DMS 273 (cell line): ENCODE data around the gene CLRN2.
"Not testable (repeated sequence)": the region's sequence is repeated elsewhere in the genome, so short reads cannot be mapped to it uniquely, and the experiment has no call there.

ENCODE experiments used
- DNase-seq: peaks from one replicate; lab custom pipeline; 2025; ENCODE audit not compliant: unreplicated experiment; lab: John Stamatoyannopoulos, UW

Gene CLRN2

DNA sequence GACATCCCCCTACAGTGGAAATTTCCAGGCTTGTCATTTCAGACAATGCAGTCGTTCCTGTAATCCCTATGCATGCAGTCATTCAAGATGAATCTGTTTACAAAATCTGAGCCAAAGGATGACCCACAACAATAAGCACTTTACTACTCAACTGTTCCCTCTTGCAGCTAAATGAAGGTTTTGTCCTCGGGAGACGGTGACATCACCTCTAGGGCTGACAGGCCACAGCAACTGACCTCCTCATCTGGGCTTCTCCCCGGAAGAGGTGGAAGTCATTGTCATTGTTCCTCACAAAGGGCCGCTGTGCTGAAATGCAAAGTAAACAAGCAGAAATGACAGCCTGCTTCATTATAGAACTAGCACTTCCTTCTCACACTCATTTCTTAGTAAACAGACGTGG lies 29.2 kb downstream of the CLRN2 start:
- no peak for DNase-seq

DNA sequence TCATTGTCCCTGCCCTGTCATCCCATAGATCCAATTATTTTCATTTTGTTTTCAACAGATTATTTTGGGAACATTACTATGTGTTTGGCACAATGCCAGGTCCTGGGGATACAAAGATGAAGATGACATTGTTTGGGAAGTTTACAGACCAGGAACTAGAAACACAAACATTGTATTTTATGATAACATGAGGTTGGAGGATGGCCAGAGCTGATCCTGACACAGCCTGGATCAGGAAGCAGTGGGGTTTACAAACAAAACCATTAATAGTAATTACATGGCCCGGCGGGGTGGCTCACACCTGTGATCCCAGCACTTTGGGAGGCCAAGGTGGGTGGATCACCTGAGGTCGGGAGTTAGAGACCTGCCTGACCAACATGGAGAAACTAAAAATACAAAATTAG lies 29.9 kb downstream of the CLRN2 start:
- DNase-seq: no peak

DNA sequence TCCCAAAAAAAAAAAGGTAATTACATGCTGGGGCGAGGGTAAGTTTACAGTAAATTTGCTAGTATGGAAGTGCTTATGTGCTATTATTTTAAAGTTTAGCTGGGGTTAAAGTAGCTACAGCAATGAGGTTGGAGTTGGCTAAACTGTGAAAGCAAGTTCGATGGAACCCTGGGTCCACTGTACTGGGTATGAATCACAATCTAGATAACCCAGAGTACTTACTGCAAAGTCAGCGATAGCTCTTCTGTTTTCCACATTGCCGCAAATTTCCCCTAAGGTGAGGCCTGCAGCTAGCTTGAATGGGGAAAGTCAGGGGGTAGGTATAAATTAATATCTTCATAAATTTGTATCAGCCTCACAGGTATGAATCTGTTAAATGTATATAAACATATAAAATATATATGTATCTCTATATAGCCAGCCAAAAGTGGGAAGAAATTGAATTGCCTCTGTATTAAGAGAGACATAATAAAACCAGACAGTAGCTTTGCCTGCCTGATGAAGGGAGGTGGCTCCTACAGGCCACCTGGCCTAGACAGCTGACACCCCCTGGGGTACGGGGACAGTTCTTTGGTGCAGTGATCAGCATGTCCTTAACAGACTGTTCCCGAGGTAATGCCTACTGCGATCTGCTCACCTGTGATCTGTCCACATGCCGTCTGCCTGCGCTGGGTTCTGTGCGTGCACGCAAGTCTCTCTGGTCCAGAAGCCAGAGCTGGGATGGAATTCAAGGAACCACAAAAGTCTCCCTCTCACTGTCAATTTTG lies 30.6 kb downstream of the CLRN2 start:
- DNase-seq: no peak

DNA sequence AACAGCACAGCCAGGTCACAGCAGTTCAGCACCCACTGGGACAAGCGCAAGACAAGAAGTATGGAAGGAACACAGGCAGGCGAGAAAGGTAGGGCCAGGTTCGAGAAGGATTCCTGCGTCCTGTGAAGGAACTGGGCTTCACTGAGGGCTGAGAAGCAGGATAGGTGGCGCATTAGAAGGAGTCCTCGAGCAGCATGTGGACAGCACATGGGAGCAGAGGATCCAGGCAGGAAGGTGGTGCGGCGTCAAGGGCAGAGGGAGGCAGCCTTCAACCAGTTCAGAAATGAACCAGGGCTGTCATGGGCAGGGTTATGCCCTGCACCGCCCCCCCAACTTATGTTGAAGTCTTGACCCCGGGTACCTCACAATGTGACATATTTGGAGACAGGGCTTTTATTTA lies 31.3 kb downstream of the CLRN2 start:
- no peak for DNase-seq

- DNase-seq: no peak
Measured at GRCh38 chr4:17546678-17547077, 31.7 kb downstream of the CLRN2 start.

DNA sequence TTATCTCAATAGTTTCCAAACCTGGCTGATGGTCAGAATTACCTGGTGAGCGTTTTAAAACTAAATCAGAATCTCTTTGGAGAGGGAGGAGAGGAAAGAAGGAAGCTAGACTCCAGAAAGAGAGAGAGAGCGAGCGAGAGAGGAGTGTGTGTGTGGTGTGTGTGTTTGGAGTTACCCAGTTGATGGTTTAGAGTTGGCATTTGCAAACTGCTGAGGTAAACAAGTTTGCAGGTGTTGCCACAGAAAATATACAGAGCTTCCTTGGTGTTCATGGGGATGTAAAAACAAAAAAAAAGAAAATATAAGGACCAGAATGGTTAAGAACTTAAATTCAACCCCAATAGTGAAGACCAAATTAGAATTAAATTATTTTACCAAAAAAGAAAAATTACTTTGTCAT lies 35.6 kb downstream of the CLRN2 start:
- DNase-seq: no peak

GRCh38 chr4:17552427-17552826 lies 37.5 kb downstream of the CLRN2 start:
- no peak for DNase-seq

GRCh38 chr4:17554568-17554967 lies 39.6 kb downstream of the CLRN2 start:
- DNase-seq: no peak

- DNase-seq: no peak
Measured at GRCh38 chr4:17556498-17556897, 41.5 kb downstream of the CLRN2 start.

GRCh38 chr4:17557880-17558279 lies 42.9 kb downstream of the CLRN2 start:
- DNase-seq: peak; percentile 9

DNA sequence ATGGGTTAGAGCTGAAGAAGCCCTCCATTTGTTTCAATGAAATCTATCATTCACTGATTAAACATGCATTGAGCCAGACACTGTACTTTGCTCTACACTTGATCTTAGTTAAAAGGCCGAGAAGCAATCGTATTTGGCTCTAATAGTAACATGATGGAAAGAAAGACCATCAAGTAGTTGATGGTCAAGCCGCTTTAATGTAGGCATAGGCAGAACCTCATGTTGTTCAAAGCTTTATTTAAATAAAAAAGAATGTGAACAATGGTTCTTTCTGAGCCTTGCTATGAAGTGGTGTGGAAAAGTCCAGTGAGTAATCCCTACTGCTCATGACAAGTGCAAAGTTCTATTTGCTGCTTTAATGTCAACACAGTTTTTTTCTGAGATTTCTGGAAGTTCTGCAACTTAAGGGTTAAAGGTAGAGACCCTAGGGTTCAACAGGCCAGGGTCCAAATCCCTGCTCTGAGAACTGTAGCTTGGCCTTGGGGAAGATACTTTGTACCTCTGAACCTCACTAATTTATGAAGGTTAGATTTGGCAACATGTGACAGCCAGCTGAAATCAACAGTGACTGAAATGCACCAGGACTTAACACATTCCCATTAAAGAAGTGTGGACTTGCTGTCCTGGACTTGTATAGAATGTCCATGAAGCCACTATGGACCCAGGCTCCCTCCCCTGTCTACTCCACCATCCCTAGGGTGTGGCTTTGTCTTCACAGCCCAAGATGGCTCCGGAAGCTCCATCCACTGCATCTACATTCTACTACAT lies 44.2 kb downstream of the CLRN2 start:
- no peak for DNase-seq

GRCh38 chr4:17559709-17560048 lies 44.7 kb downstream of the CLRN2 start:
- no peak for DNase-seq

GRCh38 chr4:17560065-17560673 lies 45.2 kb downstream of the CLRN2 start:
- no peak for DNase-seq

GRCh38 chr4:17561195-17561909 lies 46.4 kb downstream of the CLRN2 start:
- peak; percentile 67 for DNase-seq

DNA sequence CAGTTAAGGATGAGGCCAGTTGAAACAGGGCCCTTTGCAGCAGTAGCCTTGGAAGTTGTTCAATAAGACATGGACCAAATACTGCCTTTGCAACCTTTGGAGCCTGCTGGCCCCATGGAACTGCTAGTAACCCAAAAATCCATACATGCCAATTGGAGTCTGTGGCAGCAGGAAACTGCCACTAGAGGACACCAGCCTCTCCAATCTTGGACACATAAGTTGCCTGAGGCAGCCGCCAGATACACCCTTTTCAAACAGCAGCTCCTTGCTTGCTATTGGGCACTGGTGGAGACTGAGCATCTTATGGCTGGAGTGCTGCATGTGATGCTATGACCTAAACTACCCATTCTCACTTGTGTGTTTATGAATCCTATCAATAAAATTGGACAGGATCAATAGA lies 47.2 kb downstream of the CLRN2 start:
- peak; percentile 47 for DNase-seq

- no peak for DNase-seq
Measured at GRCh38 chr4:17565846-17566245, 50.9 kb downstream of the CLRN2 start.

DNA sequence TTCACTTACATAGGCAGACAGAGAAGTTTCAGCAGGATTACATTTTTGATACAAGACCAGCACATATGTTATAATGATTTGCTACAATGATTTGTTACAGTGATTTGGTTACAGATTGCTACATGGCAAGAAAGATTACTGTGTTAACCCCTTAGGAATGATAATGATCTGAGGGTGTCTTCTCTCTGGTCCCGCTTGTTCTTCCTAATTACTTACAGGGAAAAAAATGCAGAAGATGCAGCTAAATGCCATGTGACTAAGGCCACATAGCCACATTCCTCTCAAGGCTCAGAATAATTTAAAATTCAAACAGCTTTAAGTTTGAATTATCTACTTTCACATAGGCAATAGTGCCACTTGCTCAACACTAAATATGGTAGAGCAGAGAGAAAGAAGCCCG lies 52.3 kb downstream of the CLRN2 start:
- DNase-seq: no peak

DNA sequence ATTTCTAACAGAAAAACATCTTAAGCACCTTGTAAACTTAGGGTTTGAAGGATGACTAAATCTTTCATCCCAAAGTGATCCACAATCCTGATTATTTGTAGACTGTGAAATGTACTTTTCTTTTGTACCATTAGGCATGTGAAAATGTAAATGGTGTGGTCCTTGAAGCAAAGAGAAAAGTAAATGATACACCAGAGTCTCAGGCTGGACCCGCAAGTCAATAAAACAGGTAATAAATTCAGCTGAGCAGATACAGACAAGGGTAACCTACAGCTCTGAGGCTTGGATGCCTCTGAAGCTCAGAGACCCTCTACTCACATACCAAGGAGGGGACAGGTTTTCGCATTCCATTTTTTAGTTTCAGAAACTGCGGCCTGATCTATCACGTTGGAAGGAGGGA lies 59.2 kb downstream of the CLRN2 start:
- no peak for DNase-seq

DNA sequence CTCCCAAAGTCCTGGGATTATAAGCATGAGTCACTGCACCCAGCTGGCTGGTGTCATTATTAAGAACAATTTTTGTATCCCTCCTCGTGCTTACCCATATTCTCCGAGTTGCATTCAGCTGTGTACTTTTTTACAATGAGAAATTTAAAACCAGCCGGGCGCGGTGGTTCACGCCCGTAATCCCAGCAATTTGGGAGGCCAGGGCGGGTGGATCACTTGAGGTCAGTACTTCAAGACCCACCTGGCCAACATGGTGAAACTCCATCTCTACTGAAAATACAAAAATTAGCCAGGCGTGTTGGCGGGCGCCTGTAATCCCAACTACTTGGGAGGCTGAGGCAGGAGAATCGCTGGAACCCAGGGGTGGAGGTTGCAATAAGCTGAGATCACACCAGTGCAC lies 60.2 kb downstream of the CLRN2 start:
- not testable (repeated sequence) for DNase-seq
